SKM-1 (cell line): ENCODE data around the gene UTS2B.

ENCODE experiments used
- DNase-seq: peaks from one replicate; lab custom pipeline; 2025; ENCODE audit not compliant: unreplicated experiment; lab: John Stamatoyannopoulos, UW

The UTS2B gene

GRCh38 chr3:191353022-191353777 lies 22.9 kb upstream of the UTS2B start:
- DNase-seq, result no peak

GRCh38 chr3:191352014-191352413 lies 21.7 kb upstream of the UTS2B start:
- no peak for DNase-seq

GRCh38 chr3:191350396-191351090 lies 20.2 kb upstream of the UTS2B start:
- DNase-seq, result no peak

- no peak for DNase-seq
Observed at GRCh38 chr3:191348098-191348497, 17.8 kb upstream of the UTS2B start.

GRCh38 chr3:191347228-191347627 lies 16.9 kb upstream of the UTS2B start:
- no peak for DNase-seq

GRCh38 chr3:191345334-191345733 lies 15.0 kb upstream of the UTS2B start:
- no peak for DNase-seq

GRCh38 chr3:191343913-191344312 lies 13.6 kb upstream of the UTS2B start:
- no peak for DNase-seq

- DNase-seq, result no peak
Observed at GRCh38 chr3:191343115-191343514, 12.8 kb upstream of the UTS2B start.

- no peak for DNase-seq
Observed at GRCh38 chr3:191342411-191342810, 12.1 kb upstream of the UTS2B start.

- DNase-seq, result no peak
Observed at GRCh38 chr3:191342006-191342405, 11.7 kb upstream of the UTS2B start.

GRCh38 chr3:191340966-191341365 lies 10.6 kb upstream of the UTS2B start:
- DNase-seq, result no peak

GRCh38 chr3:191340351-191340750 lies 10.0 kb upstream of the UTS2B start:
- no peak for DNase-seq

- no peak for DNase-seq
Observed at GRCh38 chr3:191339316-191339917, 9.1 kb upstream of the UTS2B start.

GRCh38 chr3:191338177-191338488 lies 7.8 kb upstream of the UTS2B start:
- no peak for DNase-seq

GRCh38 chr3:191336833-191337232 lies 6.5 kb upstream of the UTS2B start:
- no peak for DNase-seq

- peak; percentile 6 for DNase-seq
Observed at GRCh38 chr3:191334346-191334893, 4.1 kb upstream of the UTS2B start.

GRCh38 chr3:191333298-191333880 lies 3.1 kb upstream of the UTS2B start:
- DNase-seq, result no peak

- no peak for DNase-seq
Observed at GRCh38 chr3:191331388-191331787, 1.1 kb upstream of the UTS2B start.

- no peak for DNase-seq
Observed at GRCh38 chr3:191330530-191331048, 263 bp upstream of the UTS2B start.

GRCh38 chr3:191328962-191329653 lies 1.2 kb downstream of the UTS2B start, which contains the start of gene CCDC50:
Gene CCDC50 (plus strand): TSS chr3:191329394. CDS start chr3:191329675, 281 bp downstream.
- peak; percentile 40 for DNase-seq
